Spleen (tissue), 11 donors: Measurements from ENCODE around the gene RBL1. TPM values are rescaled to one million over a fixed set of nuclear protein-coding genes. Genes with fewer than 3 reads are reported as not detected.
"Not testable (repeated sequence)": the region's sequence is repeated elsewhere in the genome, so short reads cannot be mapped to it uniquely, and the experiment has no call there.

Experiments
- DNase-seq: peaks from one replicate; pipeline ENCODE4 v3.0.0-alpha.2; 2020
- H3K27ac ChIP-seq, 8 donors: fragments of 200-600 bp; sonication (generic) in 7 of 8; 1 replicate in 4 of 8; 2 replicates in 4 of 8; pipeline versions ENCODE4 v1.5.0 to v1.8.0; 2016 to 2021; ENCODE audit warnings: inconsistent platforms in 4 of 8, mild to moderate bottlenecking in 4 of 8, moderate library complexity in 1 of 8
- H3K27me3 ChIP-seq, 7 donors: fragments of 200-600 bp; sonication (generic) in 6 of 7; replicated peaks in 1 of 7; 1 replicate in 4 of 7; 2 replicates in 3 of 7; pipeline versions ENCODE4 v1.5.0 to v1.8.0; 2016 to 2021; ENCODE audit warnings: inconsistent platforms in 3 of 7, mild to moderate bottlenecking in 1 of 7
- H3K36me3 ChIP-seq, 6 donors: fragments of 200-600 bp; sonication (generic) in 5 of 6; 1 replicate in 4 of 6; 2 replicates in 2 of 6; pipeline versions ENCODE4 v1.5.0 to v1.8.0; 2016 to 2021; ENCODE audit warnings: inconsistent platforms in 2 of 6
- H3K4me1 ChIP-seq, 6 donors: fragments of 200-600 bp; sonication (generic) in 5 of 6; 1 replicate in 3 of 6; 2 replicates in 3 of 6; pipeline versions ENCODE4 v1.5.0 to v1.8.0; 2016 to 2021; ENCODE audit warnings: inconsistent platforms in 3 of 6
- H3K4me3 ChIP-seq, 8 donors: fragments of 200-600 bp; sonication (generic) in 7 of 8; 1 replicate in 4 of 8; 2 replicates in 4 of 8; pipeline versions ENCODE4 v1.5.0 to v1.8.0; 2016 to 2021; ENCODE audit warnings: inconsistent platforms in 4 of 8, mild to moderate bottlenecking in 4 of 8, moderate library complexity in 2 of 8
- H3K9me3 ChIP-seq, 8 donors: fragments of 200-600 bp; sonication (generic) in 7 of 8; 1 replicate in 4 of 8; 2 replicates in 4 of 8; pipeline versions ENCODE4 v1.5.0 to v1.8.0; 2016 to 2021; ENCODE audit warnings: inconsistent platforms in 4 of 8
- CTCF ChIP-seq, 11 experiments: fragments of 200-600 bp in 7 of 11; fragments of 450-650 bp in 4 of 11; sonication (generic) in 4 of 11; IDR thresholded peaks in 8 of 11; conservative IDR thresholded peaks in 3 of 11; 1 replicate in 7 of 11; 2 replicates in 4 of 11; pipeline versions ENCODE4 v1.4.0 to v1.8.0; 2016 to 2021; ENCODE audit warnings: antibody characterized with exemption in 11 of 11, inconsistent platforms in 4 of 11, mild to moderate bottlenecking in 1 of 11
- POLR2A ChIP-seq, 3 donors: fragments of 450-650 bp; IDR thresholded peaks; one replicate each; pipeline ENCODE4 v1.5.1; 2017; ENCODE audit warnings: antibody characterized with exemption in 3 of 3, mild to moderate bottlenecking in 1 of 3
- POLR2AphosphoS5 ChIP-seq, 3 donors: sonication (generic); formaldehyde crosslinking; IDR thresholded peaks; one replicate each; pipeline ENCODE4 v1.5.1; 2017; ENCODE audit warnings: antibody characterized with exemption in 3 of 3
- whole genome bisulfite sequencing, 5 donors: extraction: QIAGEN DNeasy Blood & Tissue Kit in 3 of 5; methylation state at CpG; one replicate each; pipeline versions ENCODE4 v1.1.5 to v1.1.7; 2013 to 2018; 5-methylcytosine and 5-hydroxymethylcytosine counted together
- intact Hi-C: fragments of 100-400 bp; cut with DNase I; formaldehyde crosslinking; loops from one replicate; pipeline ENCODE4 v1.15.0; 2023; ENCODE audit warnings: low total_unique reads
- polyA plus RNA-seq, 3 donors: library from polyadenylated mRNA; stranded (reverse); fragments of 200-250 nt; gene quantifications; one replicate each; pipeline ENCODE4 v1.2.1, GENCODE V29; 2013
- total RNA-seq, 7 donors: library from RNA; depleted of rRNA in 3 of 7; stranded (reverse); fragments of >200 nt in 3 of 7; fragmentation: NEBNext Ultra II Directional in 4 of 7; extraction: Animal tissue kit (Norgen Biotek cat#: 25700) in 4 of 7; gene quantifications; one replicate each; pipeline versions ENCODE4 v1.1.0 to v1.2.1, GENCODE V29; 2016 to 2021
- donor health status: healthy with polysubstance abuse.
- donor health status: DM: no; HTN: no; CAD: no; lungs with moderate emphysema.
- donor health status: DM: no; HTN: no; CAD: no.
- donor health status: Bipolar disorder and iron deficiency.
- donor health status: healthy.
- donor health status: DM: no; HTN: no; CAD: no.
- donor health status: DM: yes; HTN: yes; CAD: no.

Gene RBL1
- total and polyA plus RNA-seq, 10 donors: 1.8 to 18.8 (median 10.8) TPM

- Histone ChIP-seq H3K36me3 (peaks cover 2 to 68% (median 29%) of the 10 kb centered on the region in 6 donors), H3K9me3 (no peaks in the 10 kb centered on the region), H3K27me3 (no peaks in the 10 kb centered on the region), H3K4me1 (peaks cover 0 to 2% (median 0%) of the 10 kb centered on the region in 6 donors), H3K4me3 (no peak overlapping the region), H3K27ac (no peak overlapping the region)
- TF ChIP-seq POLR2A (IDR thresholded peaks at IDR 0.05) (no peak), POLR2AphosphoS5 (IDR thresholded peaks at IDR 0.05) (no peak), CTCF (IDR thresholded peaks at IDR 0.05 in 8 of 11, conservative IDR thresholded peaks at IDR 0.05 in 3 of 11) (no peak)
- no peak for DNase-seq
- intact Hi-C loops: no loop called here
- 82 to 92% (median 86%) methylated on average over 2 of the region's 2 CpGs for WGBS, 5 donors
These were observed 29.6 kb downstream of the RBL1 start for GRCh38 chr20:37066168-37066567.

GRCh38 chr20:37055276-37055675 is 40.5 kb downstream of the RBL1 start:
- intact Hi-C loops: no loop called here

GRCh38 chr20:37053230-37053950 is 42.4 kb downstream of the RBL1 start:
- TF ChIP-seq POLR2A (IDR thresholded peaks at IDR 0.05) (no peak), POLR2AphosphoS5 (IDR thresholded peaks at IDR 0.05) (no peak)
- DNase-seq: no peak
- intact Hi-C loops: no loop called here
- WGBS, 5 donors: 94 to 99% (median 97%) methylated on average over 4 of the region's 4 CpGs
- H3K4me3 ChIP-seq: no peak overlapping the region
- H3K27ac ChIP-seq: no peak overlapping the region
- no peaks in the 10 kb centered on the region for H3K4me1 ChIP-seq
- peaks cover 0 to 95% (median 47%) of the 10 kb centered on the region in 6 donors for H3K36me3 ChIP-seq
- H3K27me3 ChIP-seq: no peaks in the 10 kb centered on the region
- H3K9me3 ChIP-seq: no peaks in the 10 kb centered on the region

More at GRCh38 chr20:37055276-37055675, 40.5 kb downstream of the RBL1 start:
- DNase-seq: no peak
- Histone ChIP-seq H3K27ac (no peak overlapping the region), H3K27me3 (no peaks in the 10 kb centered on the region), H3K36me3 (peaks cover 0 to 95% (median 53%) of the 10 kb centered on the region in 6 donors), H3K9me3 (no peaks in the 10 kb centered on the region), H3K4me3 (no peak overlapping the region), H3K4me1 (no peaks in the 10 kb centered on the region)
- TF ChIP-seq POLR2A (IDR thresholded peaks at IDR 0.05) (no peak), CTCF (IDR thresholded peaks at IDR 0.05 in 8 of 11, conservative IDR thresholded peaks at IDR 0.05 in 3 of 11) (no peak), POLR2AphosphoS5 (IDR thresholded peaks at IDR 0.05) (no peak)
- 94 to 99% (median 95%) methylated on average over 3 of the region's 3 CpGs for WGBS, 5 donors

GRCh38 chr20:37042986-37043972 is 52.5 kb downstream of the RBL1 start:
- no peak for TF ChIP-seq CTCF (IDR thresholded peaks at IDR 0.05 in 8 of 11, conservative IDR thresholded peaks at IDR 0.05 in 3 of 11)
- TF ChIP-seq POLR2A (IDR thresholded peaks at IDR 0.05): no peak
- no peak for TF ChIP-seq POLR2AphosphoS5 (IDR thresholded peaks at IDR 0.05)
- Histone ChIP-seq H3K27me3 (no peaks in the 10 kb centered on the region), H3K27ac (peak overlapping the region in 7 of 8 donors; percentile 36 to 78 (median 72)), H3K36me3 (peaks cover 0 to 100% (median 22%) of the 10 kb centered on the region in 6 donors), H3K4me3 (peak overlapping the region in 5 of 8 donors; percentile 8 to 61 (median 25)), H3K9me3 (no peaks in the 10 kb centered on the region), H3K4me1 (peaks cover 0 to 25% (median 10%) of the 10 kb centered on the region in 6 donors)
- 64 to 76% (median 70%) methylated on average over 17 of the region's 17 CpGs for WGBS, 5 donors
- no peak for DNase-seq
- intact Hi-C loops: no loop called here

- H3K9me3 ChIP-seq, H3K27ac ChIP-seq, H3K27me3 ChIP-seq, H3K4me3 ChIP-seq, DNase-seq, intact Hi-C loops: not testable (repeated sequence)
- Histone ChIP-seq H3K4me1 (peaks cover 0 to 20% (median 6%) of the 10 kb centered on the region in 6 donors), H3K36me3 (peaks cover 0 to 100% (median 28%) of the 10 kb centered on the region in 6 donors)
- WGBS, 5 donors: 86 to 98% (median 95%) methylated on average over 2 of the region's 2 CpGs
These were observed 56.4 kb downstream of the RBL1 start for GRCh38 chr20:37039366-37039765.
